Osteoblast (primary cell): ENCODE results near the gene PDE11A. TPM values are rescaled to one million over a fixed set of nuclear protein-coding genes. Genes with fewer than 3 reads are reported as not detected.
A peak's percentile ranks its signal among the peaks of the same experiment; 100 is the strongest.

ENCODE experiments used
- DNase-seq: peaks from one replicate; pipeline ENCODE4 v3.0.0; 2011; ENCODE audit warnings: low spot score, mixed read lengths; ENCODE audit not compliant: insufficient read length; ENCODE audit errors: missing footprints
- H2AFZ ChIP-seq: 2 replicates; pipeline ENCODE4 v1.6.0; 2011; ENCODE audit warnings: mild to moderate bottlenecking, low read length
- H3K27ac ChIP-seq: 2 replicates; pipeline ENCODE4 v1.5.1; 2011; ENCODE audit warnings: mild to moderate bottlenecking, low read depth, low read length, moderate library complexity
- H3K27me3 ChIP-seq: 2 replicates; pipeline ENCODE4 v1.6.0; 2012; ENCODE audit warnings: mild to moderate bottlenecking, control low read depth, inconsistent platforms, low read length, moderate library complexity; ENCODE audit not compliant: insufficient read depth
- H3K36me3 ChIP-seq: 2 replicates; pipeline ENCODE4 v1.5.1; 2011; ENCODE audit warnings: mild to moderate bottlenecking, low read length, control low read depth, moderate library complexity; ENCODE audit not compliant: insufficient read depth
- H3K4me1 ChIP-seq: 2 replicates; pipeline ENCODE4 v1.5.1; 2011; ENCODE audit warnings: mild to moderate bottlenecking, low read length, control low read depth, moderate library complexity; ENCODE audit not compliant: insufficient read depth
- H3K4me2 ChIP-seq: 2 replicates; pipeline ENCODE4 v1.6.0; 2011; ENCODE audit warnings: mild to moderate bottlenecking, low read length; ENCODE audit not compliant: insufficient read depth
- H3K4me3 ChIP-seq: fragments of 200-600 bp; sonication (generic); 3 replicates; pipeline ENCODE4 v1.5.1; 2012; ENCODE audit warnings: mild to moderate bottlenecking, low read length, inconsistent platforms; ENCODE audit not compliant: insufficient read depth
- H3K79me2 ChIP-seq: 2 replicates; pipeline ENCODE4 v1.6.0; 2012; ENCODE audit warnings: mild to moderate bottlenecking, low read length, control low read depth, inconsistent platforms; ENCODE audit not compliant: insufficient read depth
- H3K9me3 ChIP-seq: 2 replicates; pipeline ENCODE4 v1.5.1; 2011; ENCODE audit warnings: low read depth, low read length, control low read depth
- H4K20me1 ChIP-seq: 2 replicates; pipeline ENCODE4 v1.6.0; 2012; ENCODE audit warnings: mild to moderate bottlenecking, low read length, control low read depth; ENCODE audit not compliant: insufficient read depth
- CTCF ChIP-seq: IDR thresholded peaks from 2 replicates; pipeline ENCODE4 v1.5.1; 2011; ENCODE audit warnings: mild to moderate bottlenecking, low read depth, low read length, moderate library complexity; ENCODE audit errors: extremely low read depth
- total RNA-seq: library from RNA; depleted of rRNA; stranded (reverse); fragments of >200 nt; gene quantifications from 2 replicates; pipeline ENCODE4 v1.2.3, GENCODE V29; 2012

Gene PDE11A
- total RNA-seq, 1 donor = 0.36 TPM

- H3K79me2 ChIP-seq = no peaks in the 10 kb centered on the region
- H3K4me3 ChIP-seq = no peak overlapping the region
- no peak overlapping the region for H3K4me2 ChIP-seq
- H4K20me1 ChIP-seq = no peaks in the 10 kb centered on the region
- no peaks in the 10 kb centered on the region for H3K4me1 ChIP-seq
- no peak for TF ChIP-seq CTCF
- no peak overlapping the region for H2AFZ ChIP-seq
- DNase-seq = no peak
- H3K9me3 ChIP-seq = no peaks in the 10 kb centered on the region
- no peaks in the 10 kb centered on the region for H3K27me3 ChIP-seq
- no peak overlapping the region for H3K27ac ChIP-seq
- H3K36me3 ChIP-seq = no peaks in the 10 kb centered on the region
These were observed 66.8 kb downstream of the PDE11A start for GRCh38 chr2:178005756-178006155.

GRCh38 chr2:178002038-178002437 is 70.5 kb downstream of the PDE11A start:
- no peaks in the 10 kb centered on the region for H3K9me3 ChIP-seq
- H3K36me3 ChIP-seq = no peaks in the 10 kb centered on the region
- H3K27me3 ChIP-seq = no peaks in the 10 kb centered on the region
- no peak for TF ChIP-seq CTCF
- H3K79me2 ChIP-seq = no peaks in the 10 kb centered on the region
- no peak overlapping the region for H3K4me2 ChIP-seq
- DNase-seq = no peak
- H2AFZ ChIP-seq = no peak overlapping the region
- H3K4me1 ChIP-seq = peaks cover 7% of the 10 kb centered on the region
- no peak overlapping the region for H3K4me3 ChIP-seq
- no peaks in the 10 kb centered on the region for H4K20me1 ChIP-seq
- H3K27ac ChIP-seq = no peak overlapping the region

GRCh38 chr2:177998996-177999395 is 73.6 kb downstream of the PDE11A start:
- H4K20me1 ChIP-seq = no peaks in the 10 kb centered on the region
- no peaks in the 10 kb centered on the region for H3K79me2 ChIP-seq
- H3K4me1 ChIP-seq = peaks cover 7% of the 10 kb centered on the region
- no peak overlapping the region for H2AFZ ChIP-seq
- no peaks in the 10 kb centered on the region for H3K9me3 ChIP-seq
- H3K27me3 ChIP-seq = no peaks in the 10 kb centered on the region
- H3K36me3 ChIP-seq = no peaks in the 10 kb centered on the region
- no peak overlapping the region for H3K27ac ChIP-seq
- H3K4me3 ChIP-seq = no peak overlapping the region
- TF ChIP-seq CTCF = no peak
- H3K4me2 ChIP-seq = no peak overlapping the region
- DNase-seq = no peak

- Histone ChIP-seq H3K4me3 (no peak overlapping the region), H3K79me2 (no peaks in the 10 kb centered on the region), H3K27me3 (no peaks in the 10 kb centered on the region), H3K27ac (peak overlapping the region; percentile 21), H2AFZ (peak overlapping the region; percentile 38), H3K4me1 (peaks cover 7% of the 10 kb centered on the region), H3K4me2 (no peak overlapping the region), H3K9me3 (no peaks in the 10 kb centered on the region), H3K36me3 (no peaks in the 10 kb centered on the region), H4K20me1 (no peaks in the 10 kb centered on the region)
- no peak for DNase-seq
- TF ChIP-seq CTCF = no peak
These were observed 74.6 kb downstream of the PDE11A start for GRCh38 chr2:177998006-177998405.
